Upper lobe of right lung (tissue), 1 donor: ENCODE data around the gene KCNIP1. TPM values are rescaled to one million over a fixed set of nuclear protein-coding genes. Genes with fewer than 3 reads are reported as not detected.

Source experiments
- ATAC-seq: fragments of 200-7000 bp; cut with Tn5 transposase; one replicate; pipeline ENCODE4 v1.9.1; 2020; ENCODE audit warnings: mild to moderate bottlenecking, moderate library complexity
- DNase-seq: peaks from one replicate; pipeline ENCODE4 v3.0.0-alpha.2; 2020
- H3K27ac ChIP-seq: fragments of 200-600 bp; one replicate; pipeline ENCODE4 v1.8.0; 2022
- H3K27me3 ChIP-seq: fragments of 200-600 bp; one replicate; pipeline ENCODE4 v1.8.0; 2022; ENCODE audit warnings: mild to moderate bottlenecking
- H3K36me3 ChIP-seq: fragments of 200-600 bp; one replicate; pipeline ENCODE4 v1.8.0; 2022
- H3K4me1 ChIP-seq: fragments of 200-600 bp; one replicate; pipeline ENCODE4 v1.8.0; 2022
- H3K4me3 ChIP-seq: fragments of 200-600 bp; one replicate; pipeline ENCODE4 v1.8.0; 2022; ENCODE audit warnings: mild to moderate bottlenecking
- H3K9me3 ChIP-seq: fragments of 200-600 bp; one replicate; pipeline ENCODE4 v1.8.0; 2022
- intact Hi-C: fragments of 100-400 bp; cut with DNase I; formaldehyde crosslinking; loops from one replicate; pipeline ENCODE4 v1.11.0; 2022
- total RNA-seq: library from RNA; stranded (reverse); fragmentation: NEBNext Ultra II Directional; extraction: Animal tissue kit (Norgen Biotek cat#: 25700); gene quantifications from one replicate; pipeline ENCODE4 v1.2.1, GENCODE V29; 2021
- TF ChIP-seq, protein P1 (sequence below): fragments of 200-600 bp; IDR thresholded peaks from one replicate; pipeline ENCODE4 v1.8.0; 2022; ENCODE audit warnings: antibody characterized with exemption
- donor health status: DM: no; HTN: yes; CAD: no; lungs with severe emphysema.

Gene KCNIP1
- total RNA-seq, 1 donor from 2014 or later = 2.7 TPM

DNA sequence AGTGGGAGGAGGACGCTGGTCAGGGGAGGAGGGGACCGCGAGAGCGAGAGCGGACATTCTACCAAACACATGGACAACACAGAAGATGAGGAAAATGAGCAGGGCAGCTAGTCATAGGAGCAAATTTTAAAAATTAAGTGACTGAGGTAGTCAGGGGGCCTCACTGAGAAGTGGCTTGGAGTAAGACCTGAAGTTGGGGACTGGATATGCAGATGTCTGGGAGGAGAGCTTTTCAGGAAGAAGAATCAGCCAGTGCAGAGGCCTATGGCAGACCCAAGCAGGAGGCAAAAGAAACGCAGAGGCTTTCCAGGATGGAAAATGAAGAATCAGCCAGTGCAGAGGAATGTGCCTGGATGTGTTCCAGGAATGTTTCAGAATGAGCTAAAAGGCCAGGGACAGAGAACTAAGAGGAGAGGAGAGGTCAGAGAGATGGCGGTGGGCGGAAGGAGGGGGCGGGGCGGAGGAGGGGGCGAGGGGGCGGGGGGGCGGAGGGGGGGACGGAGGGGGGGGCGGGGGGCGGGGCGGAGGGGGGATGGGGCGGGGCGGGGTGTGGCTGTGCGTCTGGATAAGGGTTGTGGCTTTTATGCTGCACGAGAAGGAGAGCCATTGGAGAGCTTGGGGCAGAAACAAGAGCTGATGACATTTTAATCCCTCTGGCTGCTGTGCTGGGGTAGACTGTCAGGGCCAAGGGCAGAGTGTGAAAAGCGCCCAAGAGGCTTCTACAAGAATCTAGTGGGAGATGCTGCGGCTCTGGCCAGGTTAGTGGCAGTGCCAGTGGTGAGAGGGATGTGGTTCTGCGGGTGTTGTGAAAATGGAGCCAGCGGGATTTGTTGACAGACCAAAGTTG, 129.6 kb downstream of the KCNIP1 start:
- H3K9me3 ChIP-seq = no peaks in the 10 kb centered on the region
- peak overlapping the region; percentile 75 for H3K27ac ChIP-seq
- TF ChIP-seq, protein P1, sequence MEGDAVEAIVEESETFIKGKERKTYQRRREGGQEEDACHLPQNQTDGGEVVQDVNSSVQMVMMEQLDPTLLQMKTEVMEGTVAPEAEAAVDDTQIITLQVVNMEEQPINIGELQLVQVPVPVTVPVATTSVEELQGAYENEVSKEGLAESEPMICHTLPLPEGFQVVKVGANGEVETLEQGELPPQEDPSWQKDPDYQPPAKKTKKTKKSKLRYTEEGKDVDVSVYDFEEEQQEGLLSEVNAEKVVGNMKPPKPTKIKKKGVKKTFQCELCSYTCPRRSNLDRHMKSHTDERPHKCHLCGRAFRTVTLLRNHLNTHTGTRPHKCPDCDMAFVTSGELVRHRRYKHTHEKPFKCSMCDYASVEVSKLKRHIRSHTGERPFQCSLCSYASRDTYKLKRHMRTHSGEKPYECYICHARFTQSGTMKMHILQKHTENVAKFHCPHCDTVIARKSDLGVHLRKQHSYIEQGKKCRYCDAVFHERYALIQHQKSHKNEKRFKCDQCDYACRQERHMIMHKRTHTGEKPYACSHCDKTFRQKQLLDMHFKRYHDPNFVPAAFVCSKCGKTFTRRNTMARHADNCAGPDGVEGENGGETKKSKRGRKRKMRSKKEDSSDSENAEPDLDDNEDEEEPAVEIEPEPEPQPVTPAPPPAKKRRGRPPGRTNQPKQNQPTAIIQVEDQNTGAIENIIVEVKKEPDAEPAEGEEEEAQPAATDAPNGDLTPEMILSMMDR = no peak
- no peaks in the 10 kb centered on the region for H3K27me3 ChIP-seq
- peak overlapping the region; percentile 29 for H3K4me3 ChIP-seq
- DNase-seq = peak; percentile 60
- H3K4me1 ChIP-seq = peaks cover 26% of the 10 kb centered on the region
- H3K36me3 ChIP-seq = no peaks in the 10 kb centered on the region
- peak; percentile 44 for ATAC-seq
- intact Hi-C loops = loop anchor here (5.0 kb wide), 1 partner anchor 196 kb away; no protein-coding TSS in a partner anchor

DNA sequence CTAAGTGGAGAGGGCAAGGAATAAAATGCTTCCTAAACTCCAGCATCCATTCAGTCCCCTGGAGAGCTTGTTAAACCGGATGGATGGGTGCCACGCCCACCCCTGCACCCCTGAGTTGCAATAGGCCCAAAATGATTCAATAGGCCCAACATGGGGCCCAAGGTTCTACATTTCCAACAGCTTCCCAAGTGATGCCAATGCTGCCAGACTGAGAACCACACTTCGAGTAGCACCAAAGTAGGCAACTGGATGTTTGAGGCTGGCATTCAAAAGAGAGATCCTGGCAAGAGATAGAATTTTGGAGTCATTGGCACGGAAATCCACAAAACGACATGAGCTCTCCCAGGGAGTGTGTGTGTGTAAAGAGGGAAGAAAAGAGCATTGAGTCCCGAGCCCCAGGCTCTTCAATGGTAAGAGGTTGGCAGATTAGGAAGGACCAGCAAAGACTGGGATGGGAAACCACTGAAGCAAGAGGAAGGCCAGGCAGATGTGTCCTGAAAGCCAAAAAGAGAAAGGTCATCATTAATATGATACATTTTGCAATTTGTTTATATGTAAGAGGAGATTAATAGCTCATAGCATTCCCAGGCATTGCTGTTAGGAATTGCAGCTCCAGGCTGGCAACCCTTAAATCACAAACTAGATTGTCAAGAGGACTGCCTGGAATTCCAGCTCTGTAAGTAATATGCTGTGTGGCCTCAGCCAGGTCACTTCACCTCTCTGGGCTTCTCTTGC, 130.6 kb downstream of the KCNIP1 start:
- Histone ChIP-seq H3K27ac (no peak overlapping the region), H3K4me1 (peaks cover 26% of the 10 kb centered on the region), H3K9me3 (no peaks in the 10 kb centered on the region), H3K36me3 (no peaks in the 10 kb centered on the region), H3K27me3 (no peaks in the 10 kb centered on the region), H3K4me3 (no peak overlapping the region)
- ATAC-seq (no peak), DNase-seq (no peak)
- TF ChIP-seq, protein P1 = no peak
- intact Hi-C loops = loop anchor here (5.0 kb wide), 1 partner anchor 197 kb away; no protein-coding TSS in a partner anchor

DNA sequence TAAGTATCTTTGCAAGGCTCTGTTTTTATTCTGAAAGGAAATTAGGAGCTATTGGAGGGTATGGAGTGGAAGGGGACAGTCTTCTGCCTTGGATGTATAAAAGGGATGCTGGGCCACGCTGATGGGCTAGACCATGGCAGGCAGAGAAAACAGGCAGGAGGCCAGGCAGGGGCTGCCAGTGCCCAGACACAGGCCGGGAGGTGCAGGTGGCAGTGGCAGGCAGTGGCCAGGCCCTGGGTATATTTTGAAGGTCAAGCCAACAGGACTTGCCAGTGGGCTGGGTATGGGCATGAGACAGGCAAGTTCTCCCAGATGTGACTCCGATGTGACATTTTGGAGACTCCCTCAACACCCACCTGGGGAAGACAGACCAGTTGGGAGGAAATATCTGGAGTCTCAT, 131.9 kb downstream of the KCNIP1 start:
- H3K9me3 ChIP-seq = no peaks in the 10 kb centered on the region
- intact Hi-C loops = no loop called here
- H3K4me3 ChIP-seq = no peak overlapping the region
- no peak for ATAC-seq
- TF ChIP-seq, protein P1 = no peak
- no peak overlapping the region for H3K27ac ChIP-seq
- H3K36me3 ChIP-seq = no peaks in the 10 kb centered on the region
- no peaks in the 10 kb centered on the region for H3K27me3 ChIP-seq
- DNase-seq = no peak
- H3K4me1 ChIP-seq = peaks cover 26% of the 10 kb centered on the region

DNA sequence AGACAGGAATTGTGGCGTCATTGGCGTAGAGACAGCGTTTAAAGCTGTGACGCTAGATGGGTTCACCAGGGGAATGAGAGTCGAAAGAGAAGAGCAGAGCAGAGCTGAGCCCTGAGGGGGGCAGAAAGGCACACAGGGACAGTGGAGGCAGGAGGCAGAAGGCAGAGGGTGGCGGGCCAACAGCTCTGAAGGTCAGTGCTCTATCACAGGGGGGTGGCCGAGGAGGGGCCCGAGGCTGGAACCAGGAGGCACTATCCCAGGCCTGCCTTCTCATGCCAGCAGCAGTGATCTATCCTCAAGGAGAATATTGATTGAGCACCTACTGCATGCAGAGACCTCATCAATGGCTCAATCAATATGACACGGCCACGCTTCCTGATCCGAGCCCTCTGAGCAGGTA, 132.4 kb downstream of the KCNIP1 start:
- TF ChIP-seq, protein P1 = no peak
- intact Hi-C loops = no loop called here
- H3K4me1 ChIP-seq = peaks cover 24% of the 10 kb centered on the region
- no peaks in the 10 kb centered on the region for H3K9me3 ChIP-seq
- ATAC-seq = no peak
- no peaks in the 10 kb centered on the region for H3K27me3 ChIP-seq
- DNase-seq = peak; percentile 22
- no peak overlapping the region for H3K27ac ChIP-seq
- no peak overlapping the region for H3K4me3 ChIP-seq
- no peaks in the 10 kb centered on the region for H3K36me3 ChIP-seq

DNA sequence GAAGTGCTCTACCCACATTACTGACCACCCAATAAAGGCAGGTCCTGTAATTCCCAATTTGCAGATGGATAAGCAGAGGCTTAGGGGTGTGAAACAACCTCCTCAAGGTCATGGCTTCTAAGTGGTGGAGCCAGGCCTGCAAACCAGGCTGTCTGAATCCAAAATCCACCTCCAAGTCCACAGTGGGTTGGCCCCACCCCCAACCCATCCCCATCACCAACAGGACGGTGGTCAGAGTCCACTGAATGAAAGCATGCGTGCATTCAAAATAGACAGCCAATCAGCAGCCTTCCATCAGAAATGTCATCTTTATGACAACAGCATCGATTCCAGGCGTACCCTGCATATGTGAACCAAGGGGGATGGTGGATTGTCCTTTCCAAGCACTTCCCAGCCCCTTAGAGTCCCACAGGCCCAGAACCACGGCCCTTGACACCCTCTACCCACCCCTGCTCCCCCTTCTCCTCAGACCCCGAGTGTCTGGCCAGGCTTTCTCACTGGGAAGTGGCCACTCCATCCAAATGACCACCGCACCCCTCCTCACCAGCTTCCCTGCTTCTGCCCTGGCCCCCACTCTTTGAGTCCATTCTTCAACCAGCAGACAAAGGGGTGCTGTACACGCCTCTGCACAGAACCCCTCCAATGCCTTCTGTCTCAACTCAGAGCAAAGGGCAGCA, 133.1 kb downstream of the KCNIP1 start:
- Histone ChIP-seq H3K27me3 (no peaks in the 10 kb centered on the region), H3K27ac (no peak overlapping the region), H3K4me3 (no peak overlapping the region), H3K36me3 (no peaks in the 10 kb centered on the region), H3K4me1 (peaks cover 17% of the 10 kb centered on the region), H3K9me3 (no peaks in the 10 kb centered on the region)
- intact Hi-C loops = no loop called here
- TF ChIP-seq, protein P1 = no peak
- ATAC-seq (no peak), DNase-seq (no peak)
